DOHH2 (cell line): Measurements from ENCODE around the gene MBTPS1.
"Not testable (repeated sequence)": the region's sequence is repeated elsewhere in the genome, so short reads cannot be mapped to it uniquely, and the experiment has no call there.

Experiments used
- H3F3A ChIP-seq: fragments of 200-600 bp; sonication (generic), shearing (Covaris generic); 2 replicates; pipeline ENCODE4 v1.6.0; 2016; ENCODE audit warnings: antibody characterized with exemption, mild to moderate bottlenecking; ENCODE audit not compliant: control insufficient read depth, insufficient read depth
- H3K27ac ChIP-seq: fragments of 200-600 bp; sonication (generic); 2 replicates; pipeline ENCODE4 v1.5.1; 2014; ENCODE audit warnings: low read depth, mild to moderate bottlenecking, low read length, moderate library complexity
- H3K27me3 ChIP-seq: fragments of 200-600 bp; sonication (generic); 2 replicates; pipeline ENCODE4 v1.6.1; 2014; ENCODE audit warnings: mild to moderate bottlenecking, low read length, mixed read lengths; ENCODE audit not compliant: control insufficient read depth
- H3K36me3 ChIP-seq: fragments of 200-600 bp; sonication (generic); 2 replicates; pipeline ENCODE4 v1.6.1; 2014; ENCODE audit warnings: mild to moderate bottlenecking, low read length, moderate library complexity, mixed read lengths; ENCODE audit not compliant: control insufficient read depth
- H3K4me1 ChIP-seq: fragments of 200-600 bp; sonication (generic); 2 replicates; pipeline ENCODE4 v1.6.1; 2014; ENCODE audit warnings: mild to moderate bottlenecking, low read length, mixed read lengths; ENCODE audit not compliant: control insufficient read depth
- H3K4me2 ChIP-seq: fragments of 200-600 bp; sonication (generic); 2 replicates; pipeline ENCODE4 v1.6.0; 2014; ENCODE audit warnings: mild to moderate bottlenecking, low read length, moderate library complexity
- H3K4me3 ChIP-seq: fragments of 200-600 bp; sonication (generic); 2 replicates; pipeline ENCODE4 v1.5.1; 2014; ENCODE audit warnings: mild to moderate bottlenecking, low read length, mixed read lengths
- H3K79me2 ChIP-seq: fragments of 200-600 bp; sonication (generic); 2 replicates; pipeline ENCODE4 v1.6.1; 2014; ENCODE audit warnings: mild to moderate bottlenecking, low read length, mixed read lengths; ENCODE audit not compliant: control insufficient read depth
- H3K9me2 ChIP-seq: fragments of 200-600 bp; sonication (generic); replicated peaks from 2 replicates; pipeline ENCODE4 v1.6.1; 2014; ENCODE audit warnings: mild to moderate bottlenecking, low read length, mixed read lengths; ENCODE audit not compliant: control insufficient read depth
- H3K9me3 ChIP-seq: fragments of 200-600 bp; sonication (generic); 2 replicates; pipeline ENCODE4 v1.6.1; 2014; ENCODE audit warnings: antibody characterized with exemption, low read length, mixed read lengths; ENCODE audit not compliant: control insufficient read depth, insufficient read depth
- H4K20me1 ChIP-seq: fragments of 200-600 bp; sonication (generic); 2 replicates; pipeline ENCODE4 v1.6.0; 2014; ENCODE audit warnings: low read depth, mild to moderate bottlenecking, antibody characterized with exemption, low read length, moderate library complexity; ENCODE audit not compliant: control insufficient read depth, insufficient read depth
- CTCF ChIP-seq: fragments of 200-600 bp; sonication (generic); IDR thresholded peaks from one replicate; pipeline ENCODE4 v1.5.1; 2014; ENCODE audit warnings: antibody characterized with exemption, mild to moderate bottlenecking, low read depth, low read length; ENCODE audit not compliant: poor library complexity, severe bottlenecking
- EZH2phosphoT487 ChIP-seq: fragments of 200-600 bp; sonication (generic); IDR thresholded peaks from 2 replicates; pipeline ENCODE4 v1.6.1; 2017; ENCODE audit warnings: borderline replicate concordance, mild to moderate bottlenecking, antibody characterized with exemption, low read length, moderate library complexity, mixed read lengths

Gene MBTPS1

GRCh38 chr16:84120023-84120422 lies 3.3 kb upstream of the MBTPS1 start:
- TF ChIP-seq EZH2phosphoT487 (no peak), CTCF (no peak)
- Histone ChIP-seq H3F3A (peaks cover 3% of the 10 kb centered on the region; the same call in 1 of the 2 replicates), H3K27me3 (no peaks in the 10 kb centered on the region), H3K27ac (no peak overlapping the region), H3K79me2 (peaks cover 25% of the 10 kb centered on the region), H4K20me1 (peaks cover 6% of the 10 kb centered on the region; the same call in 1 of the 2 replicates), H3K36me3 (peaks cover 19% of the 10 kb centered on the region), H3K4me1 (peaks cover 11% of the 10 kb centered on the region), H3K4me2 (no peak overlapping the region), H3K9me2 (no peaks in the 10 kb centered on the region), H3K4me3 (no peak overlapping the region), H3K9me3 (no peaks in the 10 kb centered on the region)

- Histone ChIP-seq H3K36me3 (peaks cover 18% of the 10 kb centered on the region), H3K27me3 (no peaks in the 10 kb centered on the region), H3K9me3 (no peaks in the 10 kb centered on the region), H3F3A (peaks cover 3% of the 10 kb centered on the region; the same call in 1 of the 2 replicates), H4K20me1 (peaks cover 6% of the 10 kb centered on the region; the same call in 1 of the 2 replicates), H3K79me2 (peaks cover 31% of the 10 kb centered on the region), H3K4me2 (no peak overlapping the region), H3K9me2 (no peaks in the 10 kb centered on the region), H3K4me3 (no peak overlapping the region), H3K4me1 (peaks cover 13% of the 10 kb centered on the region), H3K27ac (no peak overlapping the region)
- no peak for TF ChIP-seq CTCF
- no peak for TF ChIP-seq EZH2phosphoT487
These were observed 2.6 kb upstream of the MBTPS1 start for GRCh38 chr16:84119368-84119767.

GRCh38 chr16:84118315-84118714 lies 1.6 kb upstream of the MBTPS1 start:
- peak overlapping the region; percentile 96 for H3K4me2 ChIP-seq
- H3K79me2 ChIP-seq = peaks cover 42% of the 10 kb centered on the region

GRCh38 chr16:84117494-84117843 lies 727 bp upstream of the MBTPS1 start:
- H3K4me1 ChIP-seq = peaks cover 16% of the 10 kb centered on the region
- peak overlapping the region; percentile 90 for H3K4me3 ChIP-seq
- no peaks in the 10 kb centered on the region for H3K9me2 ChIP-seq
- no peaks in the 10 kb centered on the region for H3K9me3 ChIP-seq
- H3K27me3 ChIP-seq = no peaks in the 10 kb centered on the region
- H4K20me1 ChIP-seq = peaks cover 6% of the 10 kb centered on the region; the same call in 1 of the 2 replicates
- H3K27ac ChIP-seq = peak overlapping the region; percentile 75
- H3F3A ChIP-seq = peaks cover 7% of the 10 kb centered on the region; the same call in 1 of the 2 replicates
- TF ChIP-seq CTCF (no peak), EZH2phosphoT487 (no peak)
- peak overlapping the region; percentile 96 for H3K4me2 ChIP-seq
- H3K79me2 ChIP-seq = peaks cover 50% of the 10 kb centered on the region
- peaks cover 13% of the 10 kb centered on the region; the same call in 1 of the 2 replicates for H3K36me3 ChIP-seq

More at GRCh38 chr16:84118315-84118714, 1.6 kb upstream of the MBTPS1 start:
- Histone ChIP-seq H3K4me1 (peaks cover 16% of the 10 kb centered on the region), H3K36me3 (peaks cover 13% of the 10 kb centered on the region; the same call in 1 of the 2 replicates)
- not testable (repeated sequence) for H4K20me1 ChIP-seq, H3K27ac ChIP-seq, H3F3A ChIP-seq, H3K4me3 ChIP-seq, H3K9me3 ChIP-seq, H3K9me2 ChIP-seq, H3K27me3 ChIP-seq
